HCT116 (cell line): ENCODE measurements around the gene ZNF558. TPM values are rescaled to one million over a fixed set of nuclear protein-coding genes. Genes with fewer than 3 reads are reported as not detected.

Source experiments
- ATAC-seq: fragments of 200-7000 bp; cut with Tn5 transposase; 2 replicates; pipeline ENCODE4 v1.9.1; 2020; ENCODE audit warnings: mild to moderate bottlenecking, moderate library complexity
- BruUV-seq: library from RNA; stranded (reverse); fragments of 400-500 nt; replicated peaks from 2 replicates; lab custom pipeline; 2021; lab: Mats Ljungman, UMichigan
- CTCF ChIA-PET: fragments of 300-600 bp; sonication (Branson Sonifier 250); formaldehyde crosslinking; loops from one replicate; lab custom pipeline; 2021; ENCODE audit warnings: antibody characterized with exemption; lab: Charles Lee
- POLR2A ChIA-PET: fragments of 300-600, 350-600 bp; sonication (Branson Sonifier 250); formaldehyde crosslinking; loops from one replicate; lab custom pipeline; 2021; ENCODE audit warnings: antibody characterized with exemption; lab: Charles Lee
- RAD21 ChIA-PET, 2 experiments: fragments of 300-600 bp; sonication (Branson Sonifier 250); formaldehyde crosslinking; loops; one replicate each; lab custom pipeline; 2023; ENCODE audit warnings: low total read pairs in 2 of 2; ENCODE audit not compliant: uncharacterized antibody in 2 of 2, unreplicated experiment in 2 of 2, low non-redundant PET in 1 of 2; lab: Charles Lee
- DNase-seq: peaks from one replicate; pipeline ENCODE4 v3.0.0-alpha.2; 2010; ENCODE audit warnings: low read depth, low spot score
- H2AFZ ChIP-seq: fragments of 200-600 bp; shearing (Covaris generic), sonication (generic); 2 replicates; pipeline ENCODE4 v1.6.1; 2017; ENCODE audit warnings: low read depth, mixed run types, mixed read lengths, antibody characterized with exemption, low read length; ENCODE audit not compliant: poor library complexity, severe bottlenecking
- H3K27ac ChIP-seq: 2 replicates; pipeline ENCODE4 v1.5.1; 2012; ENCODE audit warnings: low read depth, low read length
- H3K27me3 ChIP-seq: fragments of 200-600 bp; sonication (generic); 2 replicates; pipeline ENCODE4 v1.6.1; 2016; ENCODE audit warnings: mixed run types, low read length, mixed read lengths; ENCODE audit not compliant: insufficient read depth
- H3K36me3 ChIP-seq, 2 experiments: fragments of 200-500 bp in 1 of 2; fragments of 200-600 bp in 1 of 2; sonication (Bioruptor generic) in 1 of 2; sonication (generic) in 1 of 2; 2 replicates each; pipeline versions ENCODE4 v1.5.1 to v1.6.1; 2014 to 2016; ENCODE audit warnings: low read length in 2 of 2, inconsistent platforms in 1 of 2, mixed read lengths in 1 of 2, mixed run types in 1 of 2; ENCODE audit not compliant: insufficient read depth in 2 of 2, control insufficient read depth in 1 of 2
- H3K4me1 ChIP-seq, 2 experiments: fragments of 200-600 bp in 1 of 2; sonication (generic) in 1 of 2; 2 replicates each; pipeline versions ENCODE4 v1.5.1 to v1.6.1; 2012 to 2017; ENCODE audit warnings: low read length in 2 of 2, inconsistent platforms in 1 of 2, mild to moderate bottlenecking in 1 of 2, mixed read lengths in 1 of 2, mixed run types in 1 of 2, moderate library complexity in 1 of 2; ENCODE audit not compliant: insufficient read depth in 2 of 2, control insufficient read depth in 1 of 2
- H3K4me2 ChIP-seq: fragments of 200-600 bp; sonication (generic); 2 replicates; pipeline ENCODE4 v1.6.1; 2017; ENCODE audit warnings: mixed run types, low read length, mixed read lengths
- H3K4me3 ChIP-seq, 2 experiments: fragments of 200-600 bp in 1 of 2; sonication (generic) in 1 of 2; replicated peaks in 1 of 2; 2 replicates each; pipeline ENCODE4 v1.5.1; 2011 to 2016; ENCODE audit warnings: low read length in 2 of 2, control low read depth in 1 of 2, low read depth in 1 of 2, mild to moderate bottlenecking in 1 of 2, mixed read lengths in 1 of 2, mixed run types in 1 of 2
- H3K79me2 ChIP-seq: fragments of 200-600 bp; sonication (generic); 2 replicates; pipeline ENCODE4 v1.6.1; 2017; ENCODE audit warnings: mild to moderate bottlenecking, mixed run types, low read length, moderate library complexity, mixed read lengths; ENCODE audit not compliant: insufficient read depth
- H3K9ac ChIP-seq: fragments of 200-600 bp; sonication (generic); 2 replicates; pipeline ENCODE4 v1.6.1; 2016; ENCODE audit warnings: low read length, mixed read lengths
- H3K9me2 ChIP-seq: fragments of 200-600 bp; sonication (generic), shearing (Covaris generic); 2 replicates; pipeline ENCODE4 v1.6.1; 2017; ENCODE audit warnings: mixed run types, mild to moderate bottlenecking, moderate library complexity; ENCODE audit not compliant: insufficient read depth
- H3K9me3 ChIP-seq, 2 experiments: fragments of 200-500 bp in 1 of 2; fragments of 200-600 bp in 1 of 2; sonication (Bioruptor generic) in 1 of 2; sonication (generic) in 1 of 2; 2 replicates each; pipeline ENCODE4 v1.6.1; 2014 to 2017; ENCODE audit warnings: low read length in 2 of 2, mixed read lengths in 2 of 2, inconsistent platforms in 1 of 2, low read depth in 1 of 2, mild to moderate bottlenecking in 1 of 2, mixed run types in 1 of 2, moderate library complexity in 1 of 2; ENCODE audit not compliant: control insufficient read depth in 1 of 2, insufficient read depth in 1 of 2
- H4K20me1 ChIP-seq: fragments of 200-600 bp; sonication (generic), shearing (Covaris generic); 2 replicates; pipeline ENCODE4 v1.6.1; 2017; ENCODE audit warnings: mixed run types, mild to moderate bottlenecking, moderate library complexity; ENCODE audit not compliant: insufficient read depth
- EGR1 ChIP-seq: IDR thresholded peaks from 2 replicates; pipeline ENCODE4 v1.6.1; 2012; ENCODE audit warnings: low read depth
- EZH2 ChIP-seq: fragments of 200-600 bp; sonication (generic); IDR thresholded peaks from 2 replicates; pipeline ENCODE4 v1.6.1; 2017; ENCODE audit warnings: antibody characterized with exemption, mixed run types
- MAX ChIP-seq: IDR thresholded peaks from 2 replicates; pipeline ENCODE4 v1.6.1; 2012
- SIN3A ChIP-seq: IDR thresholded peaks from 2 replicates; pipeline ENCODE4 v1.6.1; 2012; ENCODE audit warnings: low read depth
- SRF ChIP-seq: IDR thresholded peaks from 2 replicates; pipeline ENCODE4 v1.6.1; 2012; ENCODE audit warnings: low read depth
- intact Hi-C: fragments of 100-400 bp; cut with micrococcal nuclease; formaldehyde crosslinking; loops from 2 replicates; pipeline ENCODE4 v1.10.0; 2022
- total RNA-seq: library from RNA; stranded (reverse); gene quantifications from one replicate; pipeline ENCODE4 v1.2.1, GENCODE V29; 2021; ENCODE audit not compliant: unreplicated experiment

The ZNF558 gene
- total RNA-seq, 1 experiment from 2014 or later = 34.2 TPM

- no peaks in the 10 kb centered on the region for H3K4me1 ChIP-seq
- no peak overlapping the region for H2AFZ ChIP-seq
- ATAC-seq (no peak), DNase-seq (no peak)
- BruUV-seq = no TSS peak
- POLR2A ChIA-PET = no interaction called here
- H3K9ac ChIP-seq = no peak overlapping the region
- H3K4me3 ChIP-seq = no peak overlapping the region
- no peaks in the 10 kb centered on the region for H3K27me3 ChIP-seq
- H3K27ac ChIP-seq = no peak overlapping the region
- no peaks in the 10 kb centered on the region for H3K9me2 ChIP-seq
- TF ChIP-seq EGR1 (no peak), SRF (no peak), EZH2 (no peak), SIN3A (no peak)
- CTCF ChIA-PET = no interaction called here
- H3K9me3 ChIP-seq = peaks cover 5 to 18% of the 10 kb centered on the region in 2 experiments; a peak in 3 of 4 replicates
- H3K79me2 ChIP-seq = no peaks in the 10 kb centered on the region
- intact Hi-C loops = no loop called here
- no peaks in the 10 kb centered on the region for H4K20me1 ChIP-seq
- H3K4me2 ChIP-seq = no peak overlapping the region
- peaks cover 25 to 53% of the 10 kb centered on the region in 2 experiments for H3K36me3 ChIP-seq
- RAD21 ChIA-PET = no interaction called here
Measured at GRCh38 chr19:8820234-8820633, 11.9 kb downstream of the ZNF558 start.

- ChIA-PET RAD21 (no interaction called here), CTCF (no interaction called here)
- ATAC-seq = no peak
- Histone ChIP-seq H3K9me3 (peaks cover 36 to 57% of the 10 kb centered on the region in 2 experiments; a peak in 3 of 4 replicates), H2AFZ (no peak overlapping the region), H3K79me2 (no peaks in the 10 kb centered on the region), H3K4me2 (no peak overlapping the region), H3K9me2 (no peaks in the 10 kb centered on the region), H3K27ac (no peak overlapping the region), H3K4me3 (no peak overlapping the region)
- no TSS peak for BruUV-seq
- no peak for TF ChIP-seq MAX
- TF ChIP-seq, all 23 proteins: peak for 0
- no peak for DNase-seq
- Histone ChIP-seq H3K27me3 (no peaks in the 10 kb centered on the region), H3K9ac (no peak overlapping the region), H4K20me1 (no peaks in the 10 kb centered on the region), H3K4me1 (no peaks in the 10 kb centered on the region), H3K36me3 (peaks cover 31 to 81% of the 10 kb centered on the region in 2 experiments)
- intact Hi-C loops = no loop called here
- POLR2A ChIA-PET = no interaction called here
Measured at GRCh38 chr19:8815780-8816179, 16.3 kb downstream of the ZNF558 start.
